Measurements from ENCODE around the gene TGFBI. TPM values are rescaled to one million over a fixed set of nuclear protein-coding genes. Genes with fewer than 3 reads are reported as not detected.

Gene TGFBI
- polyA plus RNA-seq, 10 donors = 111 to 323 (median 186) TPM

DNA sequence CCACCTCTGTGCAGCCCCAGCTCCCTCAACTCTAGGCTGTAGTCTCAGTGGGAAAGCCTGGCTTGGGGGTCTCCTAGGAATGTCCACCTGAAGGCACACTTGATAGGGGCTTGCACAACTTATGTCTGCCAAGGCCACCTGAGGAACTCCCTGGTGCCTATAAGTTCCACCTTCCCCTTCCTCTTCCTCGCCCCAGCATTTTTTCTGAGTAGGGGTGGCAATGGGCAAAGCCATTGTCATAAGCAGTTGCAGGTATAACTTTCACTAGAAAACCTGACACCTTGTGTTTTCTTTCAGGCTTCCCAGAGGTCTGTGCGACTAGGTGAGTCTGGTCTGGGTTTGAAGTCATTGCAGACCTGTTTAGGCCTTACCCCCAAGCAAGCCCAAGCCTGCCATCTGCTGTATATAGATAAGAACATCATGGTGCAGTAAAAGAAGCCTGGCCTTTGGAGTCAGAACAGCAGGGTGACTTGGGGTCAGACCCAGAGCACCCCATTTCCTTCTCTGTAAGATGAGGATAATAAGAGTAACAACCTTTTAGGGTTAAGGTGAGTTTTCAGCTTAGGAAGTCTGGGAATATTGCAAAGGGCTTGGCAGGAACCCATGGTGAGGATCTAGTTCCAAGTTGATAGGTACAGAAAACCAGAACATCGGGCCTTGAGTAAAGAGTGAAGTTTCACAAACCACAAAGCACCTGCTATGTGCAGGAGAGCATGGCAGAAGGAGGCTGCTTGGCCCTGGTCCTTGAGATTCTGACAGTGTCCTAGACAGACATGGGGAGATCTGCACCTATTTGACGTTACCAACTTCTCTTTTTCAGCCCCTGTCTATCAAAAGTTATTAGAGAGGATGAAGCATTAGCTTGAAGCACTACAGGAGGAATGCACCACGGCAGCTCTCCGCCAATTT is 33.8 kb downstream of the TGFBI start:
- DNase-seq = no peak

DNA sequence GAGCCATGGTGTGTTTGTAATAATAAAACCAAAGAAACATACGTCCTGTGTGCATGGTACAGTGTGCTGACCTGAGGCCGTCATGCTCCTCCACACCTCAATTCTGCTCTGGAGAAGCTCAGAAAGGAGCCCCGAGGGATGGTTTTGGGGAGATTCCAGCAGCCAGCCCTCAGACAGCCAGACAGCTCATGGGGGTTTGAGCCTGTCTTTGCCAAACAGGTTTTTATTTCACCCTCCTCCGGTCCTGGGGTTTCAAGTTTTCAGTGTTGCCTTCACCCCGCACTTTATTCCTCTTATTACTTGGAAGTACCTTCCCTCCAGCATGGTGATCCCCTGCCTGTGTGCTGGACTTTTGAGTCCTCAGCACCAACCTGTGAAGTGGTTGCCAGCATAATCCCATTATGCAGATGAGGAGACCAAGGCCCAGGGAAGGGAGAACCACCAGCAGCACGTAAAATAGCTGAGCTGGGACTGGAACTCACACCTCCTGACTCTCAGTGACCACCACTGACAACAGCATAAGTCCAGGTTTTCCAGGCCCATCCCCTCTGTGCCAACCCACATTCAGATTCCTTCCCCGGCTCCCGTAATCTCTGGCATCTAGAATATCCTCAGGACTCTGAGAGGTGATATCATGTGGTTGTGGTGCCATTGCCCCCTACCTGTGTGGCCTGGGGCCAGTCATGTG is 35.1 kb downstream of the TGFBI start:
- no peak for DNase-seq

GRCh38 chr5:136064510-136064909 is 35.7 kb downstream of the TGFBI start:
- DNase-seq = no peak

DNA sequence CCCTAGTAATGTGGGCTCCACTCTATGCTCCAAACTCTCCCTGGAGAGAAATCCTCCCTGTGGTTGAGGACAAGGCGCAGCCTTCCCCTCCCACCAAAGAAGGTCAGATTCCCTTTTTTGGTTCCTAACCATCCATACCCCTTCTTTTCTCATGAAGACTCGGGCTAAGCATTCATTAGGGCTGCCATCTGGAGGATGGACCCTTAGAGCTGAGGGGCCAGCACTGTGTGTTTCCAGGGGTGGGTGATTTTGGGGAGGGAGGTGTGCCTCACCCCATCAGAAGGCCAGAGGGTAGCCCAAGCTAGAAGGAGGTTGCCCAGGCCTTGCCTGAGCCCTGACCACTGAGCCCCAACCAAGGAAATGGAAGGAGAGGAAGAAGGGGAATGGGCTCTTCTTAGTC is 36.8 kb downstream of the TGFBI start:
- DNase-seq = no peak

DNA sequence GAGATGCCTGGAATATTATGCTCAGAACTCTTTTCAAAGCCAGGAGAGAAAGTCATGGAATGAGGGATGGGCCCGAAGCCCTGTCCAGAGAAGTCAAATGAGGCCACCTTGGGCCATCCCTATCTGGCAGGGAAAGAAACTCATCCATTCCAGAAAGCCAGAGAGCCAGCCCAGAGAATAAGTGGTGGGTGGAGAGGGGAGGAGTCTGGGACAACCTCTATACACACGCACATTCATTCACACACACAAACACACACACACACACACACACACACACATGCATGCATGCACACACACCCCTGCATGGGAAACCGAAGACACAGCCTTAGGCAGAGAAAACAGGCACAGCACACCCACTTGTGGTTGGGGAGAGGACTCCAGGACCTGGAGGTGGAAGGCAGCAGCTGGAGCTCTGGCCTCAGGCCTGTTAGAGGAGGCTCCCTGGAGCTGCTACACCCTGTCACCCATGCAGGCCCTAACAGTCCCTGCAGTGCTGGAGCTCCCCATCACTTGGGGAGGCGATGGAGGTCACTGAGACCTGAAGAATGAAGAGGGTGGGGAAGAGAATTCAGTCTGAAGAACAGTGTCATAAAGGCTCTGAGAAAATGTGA is 38.0 kb downstream of the TGFBI start:
- peak; percentile 61 to 90 (median 86) for DNase-seq

- DNase-seq = no peak
These were observed 38.6 kb downstream of the TGFBI start for GRCh38 chr5:136067422-136067821.

GRCh38 chr5:136070486-136071285 is 41.9 kb downstream of the TGFBI start:
- peak in 2 of 3 donors; percentile 77 to 93 for DNase-seq

DNA sequence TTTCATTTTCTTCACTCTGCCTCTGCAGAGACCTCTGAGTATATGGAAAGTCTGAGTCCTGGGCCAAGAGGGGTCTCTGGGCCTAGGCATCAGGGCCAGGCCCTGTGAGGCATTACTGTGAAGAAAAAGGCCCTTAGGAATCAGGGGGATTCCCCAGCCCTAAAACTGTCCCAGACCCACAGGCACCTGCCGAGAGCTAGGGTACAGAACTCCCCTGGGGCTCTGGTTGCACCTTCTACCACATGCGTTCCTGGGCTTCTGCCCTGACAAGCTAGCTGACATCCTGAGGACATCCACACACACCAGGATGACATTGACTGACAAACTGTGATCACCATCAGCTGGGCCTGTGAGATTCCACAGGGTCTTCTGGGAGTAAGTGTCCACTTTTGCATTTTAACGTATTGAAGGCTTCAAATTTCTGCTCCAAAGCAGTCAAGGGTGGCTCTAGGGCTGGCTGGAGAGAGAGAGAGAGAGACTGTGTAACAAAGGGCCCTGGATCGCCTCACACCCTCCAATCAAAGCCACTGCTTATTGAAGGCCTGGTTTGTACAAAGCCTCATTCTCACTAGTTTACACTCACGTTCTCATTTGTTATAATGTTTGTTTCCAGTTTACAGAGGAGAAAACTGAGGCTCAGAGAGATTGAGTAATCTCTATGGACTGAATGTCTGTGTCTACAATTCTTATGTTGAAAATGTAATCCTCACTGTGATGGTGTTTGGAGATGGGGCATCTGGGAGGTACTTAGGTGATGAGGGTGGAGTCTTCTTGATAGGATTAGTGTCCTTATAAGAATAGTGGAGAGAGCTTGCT is 45.1 kb downstream of the TGFBI start:
- DNase-seq = no peak

DNA sequence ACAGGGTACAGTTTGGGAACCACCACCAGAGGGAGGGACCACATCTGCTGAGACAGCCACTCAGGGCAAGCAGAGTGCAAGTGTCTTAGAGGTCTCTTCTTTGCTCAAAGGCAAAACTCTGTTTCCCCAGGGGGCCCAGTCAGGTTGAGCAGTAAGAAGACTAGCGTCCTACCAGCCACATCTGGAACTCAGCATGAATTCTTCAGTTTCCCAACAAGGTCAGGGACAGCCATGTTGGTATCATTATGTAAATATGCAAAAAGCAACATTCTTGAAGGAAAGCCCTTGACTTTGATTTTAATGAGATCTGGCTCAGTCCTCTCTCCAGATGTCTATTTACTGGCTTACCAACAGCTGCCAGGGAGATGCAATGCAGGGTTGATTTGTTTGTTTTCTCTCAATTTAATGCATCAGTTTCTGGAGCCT is 46.7 kb downstream of the TGFBI start:
- no peak for DNase-seq

GRCh38 chr5:136076067-136076466 is 47.3 kb downstream of the TGFBI start:
- no peak for DNase-seq

DNA sequence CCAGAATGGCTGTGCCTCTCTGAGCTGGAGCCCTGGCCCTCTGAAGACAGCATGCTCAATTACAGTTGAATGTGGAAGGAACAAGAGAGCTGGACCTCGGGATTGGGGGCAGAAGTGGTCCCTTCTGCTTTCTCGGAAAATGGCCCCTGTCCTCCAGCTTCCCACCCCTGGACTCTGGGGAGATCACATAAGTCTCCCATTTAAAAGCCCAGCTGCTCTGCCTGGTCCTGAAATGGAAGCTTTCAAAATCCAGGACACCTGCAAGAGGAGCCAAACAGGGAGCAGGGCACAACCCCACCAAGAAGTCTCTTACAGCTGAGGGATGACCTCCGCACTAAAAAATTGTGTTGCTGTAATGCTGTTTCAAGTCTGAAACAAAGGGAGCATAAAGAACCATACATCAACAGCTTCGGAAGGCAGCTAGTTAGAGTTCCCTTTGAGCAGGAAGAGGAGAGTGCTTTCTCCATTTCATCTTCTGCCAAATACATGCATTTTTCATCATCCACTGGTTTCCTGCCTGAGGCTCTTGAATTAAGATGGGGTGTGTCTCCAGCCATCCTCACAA is 48.2 kb downstream of the TGFBI start:
- DNase-seq = no peak

DNA sequence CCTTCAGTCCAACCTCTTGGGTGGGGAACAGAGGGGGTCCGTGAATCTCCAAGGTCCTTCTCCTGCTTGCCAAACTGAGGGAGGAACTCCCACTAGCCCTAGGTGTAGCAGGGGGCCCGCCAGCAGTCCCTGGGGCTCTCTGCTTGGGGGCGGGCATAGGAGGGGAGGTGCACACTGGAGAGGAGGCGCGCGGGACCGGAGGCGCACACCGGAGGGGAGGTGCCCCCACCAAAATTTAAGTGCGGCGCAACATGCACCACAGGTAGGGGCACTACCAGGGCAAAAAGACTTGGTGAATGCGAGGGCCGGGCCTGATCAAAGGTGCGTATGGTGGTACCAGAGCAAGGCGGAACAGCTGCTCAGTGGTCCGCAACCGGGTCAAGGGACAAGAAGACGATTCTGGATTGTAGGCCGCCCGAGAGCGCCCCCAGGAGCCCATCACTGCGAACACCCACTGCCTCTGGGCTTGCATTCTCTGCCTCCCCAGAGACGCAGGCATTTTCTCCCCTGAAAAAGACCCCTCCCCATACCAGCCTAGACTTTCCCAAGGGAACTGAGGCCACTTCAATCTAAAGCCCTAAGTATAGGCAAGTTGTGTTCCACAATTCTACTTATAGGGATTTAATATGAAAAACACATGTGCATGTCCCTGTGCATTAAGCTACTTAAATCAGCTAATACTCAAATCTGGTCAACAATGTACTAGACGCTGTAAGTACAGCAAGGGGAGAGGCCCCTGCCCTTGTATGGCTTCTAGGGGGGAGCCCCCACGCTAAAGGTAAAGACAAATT is 50.6 kb downstream of the TGFBI start:
- no peak for DNase-seq

- no peak for DNase-seq
These were observed 51.3 kb downstream of the TGFBI start for GRCh38 chr5:136080113-136080482.

DNA sequence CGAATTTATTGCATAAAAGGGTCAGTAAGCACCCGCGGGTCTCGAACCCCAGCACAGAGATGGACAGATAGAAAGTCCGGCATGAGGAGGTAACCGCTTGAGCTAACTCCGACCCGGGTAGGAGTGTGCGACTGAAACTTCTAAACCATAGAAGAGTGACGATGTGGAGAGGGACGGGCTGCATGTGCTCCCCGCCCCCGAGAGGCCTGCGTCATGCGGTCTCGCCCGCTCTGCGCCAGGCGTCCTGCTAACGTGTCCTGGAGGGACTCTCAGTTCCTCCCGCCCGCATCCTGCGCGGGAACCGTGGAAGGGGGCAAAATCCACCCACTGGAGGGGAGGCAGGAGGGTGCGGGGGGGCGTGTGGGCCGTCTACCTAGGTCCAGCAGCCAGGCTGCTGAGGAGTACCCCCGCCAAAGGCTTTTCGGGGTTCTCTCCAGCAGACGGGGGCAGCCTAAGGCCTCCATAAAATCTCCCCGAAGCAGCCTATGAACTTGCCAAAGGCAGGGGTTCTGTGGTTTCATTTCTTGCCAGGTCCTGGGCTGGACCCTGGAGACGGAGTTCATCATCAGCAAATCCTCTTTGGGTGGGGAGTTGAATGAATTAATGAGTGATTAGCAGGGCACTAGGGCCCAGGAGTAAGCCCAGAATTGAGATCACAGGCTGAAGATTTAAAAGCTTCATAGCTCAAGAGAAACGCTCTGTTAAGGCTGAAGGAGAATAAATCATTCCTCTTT is 51.9 kb downstream of the TGFBI start:
- peak; percentile 86 to 94 (median 92) for DNase-seq

GRCh38 chr5:136081217-136081591 is 52.4 kb downstream of the TGFBI start:
- DNase-seq = no peak

DNA sequence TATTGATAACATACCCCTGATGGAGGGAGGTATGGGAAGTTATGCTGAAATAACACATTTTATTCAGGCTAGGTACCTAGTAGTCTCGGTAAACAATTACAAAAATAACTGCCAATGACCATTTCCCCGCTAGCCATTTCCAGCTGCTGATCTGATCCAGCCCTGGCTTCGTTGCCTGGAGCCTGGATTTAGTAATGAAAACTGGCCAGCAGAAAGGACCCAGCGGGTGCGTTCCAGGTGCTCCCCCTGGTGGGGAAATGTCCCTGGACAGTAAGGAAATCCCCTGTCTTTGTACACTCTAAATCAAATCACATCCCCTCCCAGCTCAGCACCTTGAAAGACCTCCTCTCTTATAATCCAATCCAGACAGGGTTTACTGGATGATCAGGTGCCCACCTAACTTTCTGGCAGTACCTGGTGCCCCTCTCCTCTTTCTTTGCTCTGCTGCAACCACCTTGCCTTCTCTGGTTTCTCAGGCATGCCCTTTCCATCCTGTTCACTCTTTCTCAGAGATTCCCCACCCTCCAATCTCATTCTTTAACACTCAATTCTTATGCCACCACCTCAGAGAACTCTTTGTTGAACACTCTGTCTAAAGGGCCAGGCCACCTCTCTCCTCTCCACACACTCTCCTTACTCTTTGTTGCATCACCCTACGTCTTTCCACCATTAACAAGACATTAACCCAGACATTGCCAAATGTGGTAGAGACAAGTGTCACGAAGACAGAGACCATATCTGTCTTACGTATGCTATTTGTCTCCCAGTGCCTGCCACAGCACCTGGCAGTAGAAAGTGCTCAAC is 53.8 kb downstream of the TGFBI start:
- DNase-seq = peak in 1 of 3 donors; percentile 87

- DNase-seq = no peak
These were observed 55.9 kb downstream of the TGFBI start for GRCh38 chr5:136084698-136085097.
